DND-41 (cell line): ENCODE measurements around the gene PTPRN2.

Experiments
- CTCF ChIP-seq: IDR thresholded peaks from 2 replicates; pipeline ENCODE4 v1.5.1; 2012; ENCODE audit warnings: borderline replicate concordance, low read length, moderate library complexity, mild to moderate bottlenecking; ENCODE audit not compliant: poor library complexity, severe bottlenecking; ENCODE audit errors: extremely low read depth
- EZH2 ChIP-seq: IDR thresholded peaks from 3 replicates; pipeline ENCODE4 v1.6.1; 2012; ENCODE audit warnings: borderline replicate concordance, low read depth, mild to moderate bottlenecking, moderate library complexity, low read length, inconsistent platforms; ENCODE audit not compliant: severe bottlenecking

- TF ChIP-seq CTCF (no peak), EZH2 (no peak)
Observed at GRCh38 chr7:158067219-158067930, 520.2 kb downstream of the PTPRN2 start.
